HFFc6 (cell line): ENCODE results near the gene SMIM14. TPM values are rescaled to one million over a fixed set of nuclear protein-coding genes. Genes with fewer than 3 reads are reported as not detected.
A peak's percentile ranks its signal among the peaks of the same experiment; 100 is the strongest.
"Not testable (repeated sequence)": the region's sequence is repeated elsewhere in the genome, so short reads cannot be mapped to it uniquely, and the experiment has no call there.

Experiments
- DNase-seq: peaks from one replicate; pipeline ENCODE4 v3.0.0-alpha.2; 2018
- H3K27ac Mint-ChIP-seq: 2 replicates; pipeline ENCODE4 v1.8.0; 2020; ENCODE audit warnings: mild to moderate bottlenecking, mixed read lengths
- H3K27me3 Mint-ChIP-seq: 2 replicates; pipeline ENCODE4 v1.8.0; 2021; ENCODE audit warnings: mild to moderate bottlenecking, moderate library complexity, mixed read lengths; ENCODE audit not compliant: insufficient read depth
- H3K36me3 Mint-ChIP-seq: 2 replicates; pipeline ENCODE4 v1.8.0; 2021; ENCODE audit warnings: low read depth, mixed read lengths
- H3K4me1 Mint-ChIP-seq: 2 replicates; pipeline ENCODE4 v1.8.0; 2020; ENCODE audit warnings: low read depth, mixed read lengths
- H3K4me3 Mint-ChIP-seq: 2 replicates; pipeline ENCODE4 v1.8.0; 2020; ENCODE audit warnings: mild to moderate bottlenecking, moderate library complexity, mixed read lengths
- H3K9me3 Mint-ChIP-seq: 2 replicates; pipeline ENCODE4 v1.8.0; 2020; ENCODE audit warnings: mild to moderate bottlenecking, mixed read lengths
- CTCF ChIP-seq: fragments of 200-600 bp; sonication (generic); IDR thresholded peaks from 2 replicates; pipeline ENCODE4 v1.5.0; 2021; ENCODE audit warnings: antibody characterized with exemption, mild to moderate bottlenecking
- total RNA-seq, 6 experiments: library from RNA; stranded (reverse); fragmentation: NEBNext Ultra II Directional; extraction: Animal tissue kit (Norgen Biotek cat#: 25700); gene quantifications; 2 replicates in 1 of 6; 3 replicates in 5 of 6; pipeline ENCODE4 v1.2.3, GENCODE V29; 2021

The SMIM14 gene
- total RNA-seq, 6 experiments from 2014 or later = 26.6 to 35.0 (median 29.2) TPM

- H3K36me3 Mint-ChIP-seq = no peaks in the 10 kb centered on the region
- H3K9me3 Mint-ChIP-seq = no peaks in the 10 kb centered on the region
- no peak overlapping the region for H3K4me3 Mint-ChIP-seq
- peaks cover 66% of the 10 kb centered on the region for H3K4me1 Mint-ChIP-seq
- H3K27me3 Mint-ChIP-seq = 0 out of 2 replicates have a peak, but pooled peaks cover 4% of the 10 kb centered on the region
- no peak for DNase-seq
- no peak overlapping the region for H3K27ac Mint-ChIP-seq
- no peak for TF ChIP-seq CTCF
Measured at GRCh38 chr4:39617534-39617933, 21.1 kb downstream of the SMIM14 start.

- Mint-ChIP-seq H3K27me3 (0 out of 2 replicates have a peak, but pooled peaks cover 4% of the 10 kb centered on the region), H3K4me3 (peak overlapping the region; percentile 5; the same call in 1 of the 2 replicates), H3K4me1 (peaks cover 61% of the 10 kb centered on the region), H3K27ac (peak overlapping the region; percentile 55; the same call in 1 of the 2 replicates), H3K36me3 (no peaks in the 10 kb centered on the region), H3K9me3 (no peaks in the 10 kb centered on the region)
- no peak for DNase-seq
- no peak for TF ChIP-seq CTCF
Measured at GRCh38 chr4:39616651-39617050, 22.0 kb downstream of the SMIM14 start.

DNA sequence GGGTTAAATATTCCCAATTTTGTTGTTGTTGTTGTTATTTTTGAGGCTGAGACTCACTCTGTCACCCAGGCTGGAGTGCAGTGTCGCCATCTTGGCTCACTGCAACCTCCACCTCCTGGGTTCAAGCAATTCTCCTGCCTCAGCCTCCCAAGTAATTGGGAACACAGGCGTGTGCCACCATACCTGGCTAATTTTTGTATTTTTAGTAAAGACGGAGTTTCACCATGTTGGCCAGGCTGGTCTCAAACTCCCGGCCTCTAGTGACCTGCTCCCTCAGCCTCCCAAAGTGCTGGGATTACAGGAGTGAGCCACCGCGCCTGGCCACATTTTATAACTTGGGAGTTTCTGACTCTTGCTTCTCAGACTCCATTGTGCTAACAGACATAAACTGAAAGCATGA is 22.6 kb downstream of the SMIM14 start:
- peaks cover 56% of the 10 kb centered on the region for H3K4me1 Mint-ChIP-seq
- peak overlapping the region; percentile 55; the same call in 1 of the 2 replicates for H3K27ac Mint-ChIP-seq
- H3K27me3 Mint-ChIP-seq, H3K4me3 Mint-ChIP-seq, H3K9me3 Mint-ChIP-seq, H3K36me3 Mint-ChIP-seq, DNase-seq: not testable (repeated sequence)

DNA sequence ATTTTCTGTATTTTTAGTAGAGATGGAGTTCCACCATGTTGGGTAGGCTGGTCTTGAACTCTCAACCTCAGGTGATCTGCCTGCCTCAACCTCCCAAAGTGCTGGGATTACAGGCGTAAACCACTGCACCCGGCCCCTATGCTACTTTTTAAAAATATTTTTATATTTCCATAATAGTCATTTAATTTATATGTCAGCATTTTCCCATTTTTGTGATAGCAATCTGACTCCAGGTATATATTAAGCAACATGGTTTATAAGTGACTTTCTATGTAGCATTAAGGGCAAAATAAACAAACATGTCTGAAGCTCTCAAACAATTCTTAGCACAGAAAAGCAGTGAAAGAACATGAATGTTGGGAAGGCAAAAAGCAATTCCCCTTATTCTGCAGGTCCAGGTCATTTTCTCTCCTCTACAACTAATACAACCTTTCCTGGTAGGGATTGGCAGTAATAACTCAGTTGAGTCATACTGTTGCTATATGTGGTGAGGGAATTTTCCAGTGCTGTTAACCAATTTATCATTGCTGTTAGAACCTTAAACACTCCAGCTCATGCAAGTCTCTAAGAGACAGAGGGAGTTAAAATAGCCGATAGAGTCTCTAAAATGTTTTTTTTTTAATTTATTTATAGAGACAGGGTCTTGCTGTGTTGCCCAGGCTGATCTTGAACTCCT is 24.0 kb downstream of the SMIM14 start:
- H3K27ac Mint-ChIP-seq = no peak overlapping the region
- H3K27me3 Mint-ChIP-seq = 0 out of 2 replicates have a peak, but pooled peaks cover 4% of the 10 kb centered on the region
- peaks cover 47% of the 10 kb centered on the region for H3K4me1 Mint-ChIP-seq
- DNase-seq = peak; percentile 57
- no peaks in the 10 kb centered on the region for H3K9me3 Mint-ChIP-seq
- H3K36me3 Mint-ChIP-seq = 0 out of 2 replicates have a peak, but pooled peaks cover 4% of the 10 kb centered on the region
- no peak for TF ChIP-seq CTCF
- H3K4me3 Mint-ChIP-seq = no peak overlapping the region

DNA sequence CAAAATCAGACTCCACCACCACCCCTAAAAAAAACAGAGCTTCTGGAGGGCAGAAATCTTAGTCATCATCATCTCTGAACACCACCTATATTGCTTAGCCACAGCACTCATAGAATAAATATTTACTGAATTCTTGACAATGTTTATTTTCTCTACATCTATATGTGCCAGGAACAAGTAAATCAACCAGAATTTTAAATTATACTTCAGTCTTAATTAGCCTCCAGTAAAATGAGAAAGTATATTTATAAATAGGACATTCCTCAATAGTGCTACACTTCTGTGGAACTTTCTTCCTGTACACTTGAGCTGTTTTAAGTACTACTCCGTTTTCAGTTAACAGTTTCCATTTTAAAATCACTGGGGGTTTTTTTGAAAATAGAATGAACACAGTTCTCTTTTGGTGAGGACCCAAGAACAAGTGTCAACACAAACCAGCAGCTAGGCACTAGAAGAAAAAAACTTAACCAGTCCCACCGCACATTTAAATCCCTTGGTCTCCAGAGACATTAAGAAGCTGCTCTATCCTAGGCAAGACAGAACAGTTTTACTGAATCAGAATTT is 25.5 kb downstream of the SMIM14 start:
- TF ChIP-seq CTCF = no peak
- Mint-ChIP-seq H3K36me3 (0 out of 2 replicates have a peak, but pooled peaks cover 4% of the 10 kb centered on the region), H3K27ac (peak overlapping the region; percentile 64), H3K4me1 (peaks cover 47% of the 10 kb centered on the region), H3K9me3 (no peaks in the 10 kb centered on the region), H3K4me3 (peak overlapping the region; percentile 48), H3K27me3 (0 out of 2 replicates have a peak, but pooled peaks cover 4% of the 10 kb centered on the region)
- peak; percentile 26 for DNase-seq

DNA sequence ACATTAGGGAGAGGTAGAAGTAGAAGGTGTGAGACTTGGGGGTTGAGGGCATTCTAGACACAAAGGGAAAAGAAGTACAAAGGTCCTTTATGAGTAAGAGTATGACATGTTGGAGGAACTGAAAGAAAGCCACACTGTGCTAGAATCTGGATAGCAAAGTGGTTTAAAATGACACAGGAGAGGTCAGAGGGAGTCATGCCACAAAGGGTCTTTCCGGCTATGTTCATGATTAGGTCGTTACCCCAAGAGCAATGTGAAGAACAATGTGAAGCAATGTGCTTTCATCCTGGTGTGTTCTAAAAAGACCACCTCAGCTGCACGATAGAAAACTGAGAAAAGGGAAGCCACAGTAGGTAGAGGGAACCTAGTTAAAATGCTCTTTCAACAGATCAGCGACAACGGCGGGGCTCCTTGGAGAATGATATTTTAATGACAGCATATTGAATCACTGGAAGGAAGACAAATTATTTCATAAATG is 29.2 kb downstream of the SMIM14 start:
- no peak overlapping the region for H3K27ac Mint-ChIP-seq
- peaks cover 5% of the 10 kb centered on the region; the same call in 1 of the 2 replicates for H3K9me3 Mint-ChIP-seq
- no peak for TF ChIP-seq CTCF
- no peaks in the 10 kb centered on the region for H3K27me3 Mint-ChIP-seq
- DNase-seq = no peak
- peaks cover 10% of the 10 kb centered on the region for H3K36me3 Mint-ChIP-seq
- no peak overlapping the region for H3K4me3 Mint-ChIP-seq
- H3K4me1 Mint-ChIP-seq = peaks cover 16% of the 10 kb centered on the region
